Lower lobe of right lung (tissue), 2 donors: ENCODE results near the gene DCLK1. TPM values are rescaled to one million over a fixed set of nuclear protein-coding genes. Genes with fewer than 3 reads are reported as not detected.
"Not testable (repeated sequence)": the region's sequence is repeated elsewhere in the genome, so short reads cannot be mapped to it uniquely, and the experiment has no call there.

Source experiments
- ATAC-seq, 2 donors: fragments of 200-7000 bp; cut with Tn5 transposase; one replicate each; pipeline ENCODE4 v1.9.1; 2020 to 2022; ENCODE audit warnings: mild to moderate bottlenecking in 2 of 2, moderate library complexity in 2 of 2
- DNase-seq: peaks from one replicate; pipeline ENCODE4 v3.0.0-alpha.2; 2020
- H3K27ac ChIP-seq: fragments of 200-600 bp; one replicate; pipeline ENCODE4 v1.8.0; 2022
- H3K27me3 ChIP-seq: fragments of 200-600 bp; one replicate; pipeline ENCODE4 v1.8.0; 2022; ENCODE audit warnings: low read depth
- H3K36me3 ChIP-seq: fragments of 200-600 bp; one replicate; pipeline ENCODE4 v1.8.0; 2022; ENCODE audit warnings: mild to moderate bottlenecking
- H3K4me1 ChIP-seq: fragments of 200-600 bp; one replicate; pipeline ENCODE4 v1.8.0; 2022
- H3K4me3 ChIP-seq: fragments of 200-600 bp; one replicate; pipeline ENCODE4 v1.8.0; 2022; ENCODE audit warnings: mild to moderate bottlenecking
- H3K9me3 ChIP-seq: fragments of 200-600 bp; one replicate; pipeline ENCODE4 v1.8.0; 2022
- intact Hi-C: fragments of 100-400 bp; cut with DNase I; formaldehyde crosslinking; loops from one replicate; pipeline ENCODE4 v1.11.0; 2022
- total RNA-seq: library from RNA; stranded (reverse); fragmentation: NEBNext Ultra II Directional; extraction: Animal tissue kit (Norgen Biotek cat#: 25700); gene quantifications from one replicate; pipeline ENCODE4 v1.2.1, GENCODE V29; 2021
- TF ChIP-seq, protein P1 (sequence below): fragments of 200-600 bp; IDR thresholded peaks from one replicate; pipeline ENCODE4 v1.8.0; 2022; ENCODE audit warnings: antibody characterized with exemption, mild to moderate bottlenecking
- donor health status: DM: no; HTN: yes; CAD: no; lungs with severe emphysema.

The DCLK1 gene
- total RNA-seq, 1 donor from 2014 or later = 10.4 TPM

DNA sequence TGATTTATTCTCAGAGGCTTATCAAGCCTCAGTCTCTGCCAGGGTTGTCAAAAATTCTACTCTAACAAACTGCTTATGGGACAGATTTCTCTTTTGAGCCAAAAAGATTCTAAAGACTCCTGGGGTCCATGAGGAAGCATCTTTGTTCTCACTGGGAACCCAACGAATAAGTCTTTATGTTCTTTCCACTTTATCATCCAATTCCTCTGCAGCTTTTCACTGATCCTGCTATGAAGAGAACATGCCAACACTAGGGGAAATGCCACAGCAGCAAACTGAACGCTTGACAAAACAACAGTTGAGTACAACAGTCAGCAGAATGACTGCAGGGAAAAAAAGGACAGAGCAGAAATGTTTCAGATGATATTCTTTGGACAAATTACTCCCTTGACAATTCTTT, 22.2 kb downstream of the DCLK1 start:
- ATAC-seq = no peak
- Histone ChIP-seq H3K4me1 (no peaks in the 10 kb centered on the region), H3K4me3 (no peak overlapping the region), H3K9me3 (no peaks in the 10 kb centered on the region), H3K36me3 (no peaks in the 10 kb centered on the region), H3K27me3 (no peaks in the 10 kb centered on the region), H3K27ac (no peak overlapping the region)
- DNase-seq = no peak
- intact Hi-C loops = no loop called here
- TF ChIP-seq, protein P1, sequence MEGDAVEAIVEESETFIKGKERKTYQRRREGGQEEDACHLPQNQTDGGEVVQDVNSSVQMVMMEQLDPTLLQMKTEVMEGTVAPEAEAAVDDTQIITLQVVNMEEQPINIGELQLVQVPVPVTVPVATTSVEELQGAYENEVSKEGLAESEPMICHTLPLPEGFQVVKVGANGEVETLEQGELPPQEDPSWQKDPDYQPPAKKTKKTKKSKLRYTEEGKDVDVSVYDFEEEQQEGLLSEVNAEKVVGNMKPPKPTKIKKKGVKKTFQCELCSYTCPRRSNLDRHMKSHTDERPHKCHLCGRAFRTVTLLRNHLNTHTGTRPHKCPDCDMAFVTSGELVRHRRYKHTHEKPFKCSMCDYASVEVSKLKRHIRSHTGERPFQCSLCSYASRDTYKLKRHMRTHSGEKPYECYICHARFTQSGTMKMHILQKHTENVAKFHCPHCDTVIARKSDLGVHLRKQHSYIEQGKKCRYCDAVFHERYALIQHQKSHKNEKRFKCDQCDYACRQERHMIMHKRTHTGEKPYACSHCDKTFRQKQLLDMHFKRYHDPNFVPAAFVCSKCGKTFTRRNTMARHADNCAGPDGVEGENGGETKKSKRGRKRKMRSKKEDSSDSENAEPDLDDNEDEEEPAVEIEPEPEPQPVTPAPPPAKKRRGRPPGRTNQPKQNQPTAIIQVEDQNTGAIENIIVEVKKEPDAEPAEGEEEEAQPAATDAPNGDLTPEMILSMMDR = no peak

DNA sequence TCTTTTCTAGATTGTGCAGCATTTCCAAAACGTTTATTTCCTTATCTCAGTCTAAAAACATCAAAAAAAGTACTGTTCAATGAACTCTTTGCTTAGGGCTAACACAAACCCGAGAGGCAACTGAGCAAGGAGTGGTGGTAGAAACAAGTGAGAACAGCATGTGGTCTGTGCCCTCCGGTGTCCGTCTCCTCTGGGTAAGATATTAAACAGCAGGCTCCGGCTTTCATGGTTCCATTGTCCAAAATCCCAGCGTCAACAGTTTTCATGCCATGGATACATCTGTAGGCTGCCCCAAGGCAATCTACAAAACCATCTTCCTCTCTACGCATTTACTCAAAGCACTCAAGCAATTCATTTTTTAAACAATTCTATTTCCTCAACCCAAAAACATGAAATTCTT, 22.8 kb downstream of the DCLK1 start:
- Histone ChIP-seq H3K4me1 (no peaks in the 10 kb centered on the region), H3K27me3 (no peaks in the 10 kb centered on the region), H3K27ac (no peak overlapping the region), H3K9me3 (no peaks in the 10 kb centered on the region), H3K4me3 (no peak overlapping the region), H3K36me3 (no peaks in the 10 kb centered on the region)
- intact Hi-C loops = no loop called here
- no peak for ATAC-seq
- TF ChIP-seq, protein P1 = no peak
- DNase-seq = no peak

- ATAC-seq = no peak
- Histone ChIP-seq H3K4me3 (no peak overlapping the region), H3K9me3 (no peaks in the 10 kb centered on the region), H3K27ac (no peak overlapping the region), H3K4me1 (no peaks in the 10 kb centered on the region), H3K36me3 (no peaks in the 10 kb centered on the region), H3K27me3 (no peaks in the 10 kb centered on the region)
- DNase-seq = no peak
- intact Hi-C loops = no loop called here
- TF ChIP-seq, protein P1 = no peak
Measured at GRCh38 chr13:36107521-36107920, 23.7 kb downstream of the DCLK1 start.

DNA sequence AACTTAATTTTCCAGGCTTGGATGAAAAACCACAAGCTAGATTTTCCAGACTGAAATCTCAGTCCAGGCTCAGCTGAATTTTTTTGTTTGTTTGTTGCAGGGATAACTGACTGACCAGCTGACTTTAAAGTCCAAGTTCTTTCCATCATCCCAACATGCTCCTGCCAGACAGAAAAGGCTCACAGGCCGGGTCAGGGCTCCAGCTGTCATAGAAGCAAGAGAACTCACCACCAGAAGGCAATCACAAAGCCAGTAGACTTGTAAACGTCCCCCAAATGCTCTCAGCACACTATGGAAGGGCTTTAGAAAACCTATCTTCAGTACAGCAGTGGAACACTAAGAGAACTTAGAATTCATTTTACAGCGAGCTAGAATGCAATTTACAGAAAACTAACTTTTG, 25.5 kb downstream of the DCLK1 start:
- intact Hi-C loops = no loop called here
- DNase-seq (no peak), ATAC-seq (no peak)
- H3K36me3 ChIP-seq = no peaks in the 10 kb centered on the region
- H3K27me3 ChIP-seq = no peaks in the 10 kb centered on the region
- no peaks in the 10 kb centered on the region for H3K9me3 ChIP-seq
- H3K27ac ChIP-seq = no peak overlapping the region
- no peak overlapping the region for H3K4me3 ChIP-seq
- TF ChIP-seq, protein P1 = no peak
- no peaks in the 10 kb centered on the region for H3K4me1 ChIP-seq

GRCh38 chr13:36102721-36103120, 28.5 kb downstream of the DCLK1 start:
- intact Hi-C loops = no loop called here
- H3K36me3 ChIP-seq = no peaks in the 10 kb centered on the region
- H3K9me3 ChIP-seq = no peaks in the 10 kb centered on the region
- no peak overlapping the region for H3K27ac ChIP-seq
- no peak overlapping the region for H3K4me3 ChIP-seq
- no peaks in the 10 kb centered on the region for H3K4me1 ChIP-seq
- no peaks in the 10 kb centered on the region for H3K27me3 ChIP-seq
- TF ChIP-seq, protein P1 = no peak
- ATAC-seq (no peak), DNase-seq (no peak)

- DNase-seq, H3K27ac ChIP-seq, ATAC-seq, intact Hi-C loops, H3K36me3 ChIP-seq, H3K4me3 ChIP-seq, H3K9me3 ChIP-seq, H3K4me1 ChIP-seq, H3K27me3 ChIP-seq: not testable (repeated sequence)
Measured at GRCh38 chr13:36101907-36102306, 29.3 kb downstream of the DCLK1 start.
